H1 (cell line): ENCODE results near the gene HNRNPK. TPM values are rescaled to one million over a fixed set of nuclear protein-coding genes. Genes with fewer than 3 reads are reported as not detected.

Experiments
- CTCF ChIA-PET: fragments of 300-600 bp; sonication (Branson Sonifier 250); formaldehyde crosslinking; loops from one replicate; lab custom pipeline; 2021; ENCODE audit not compliant: partially characterized antibody; lab: Charles Lee
- POLR2A ChIA-PET: fragments of 300-600 bp; sonication (Branson Sonifier 250); formaldehyde crosslinking; loops from one replicate; lab custom pipeline; 2021; ENCODE audit warnings: inconsistent platforms; ENCODE audit not compliant: partially characterized antibody; lab: Charles Lee
- DNase-seq, 2 experiments: peaks; one replicate each; pipeline versions ENCODE4 v3.0.0 to v3.0.0-alpha.2; 2010 to 2022; ENCODE audit warnings: low spot score in 2 of 2, low read depth in 1 of 2, mixed read lengths in 1 of 2
- FAIRE-seq: peaks from 2 replicates; lab custom pipeline; 2011; peaks lifted over from hg19 to GRCh38; lab: Jason Lieb, UNC
- H2AFZ ChIP-seq: 2 replicates; pipeline ENCODE4 v1.8.1; 2012; ENCODE audit warnings: low read length, inconsistent platforms
- H2AK5ac ChIP-seq: 2 replicates; pipeline ENCODE4 v1.6.1; 2013; ENCODE audit warnings: low read depth, low read length
- H2BK120ac ChIP-seq: replicated peaks from 2 replicates; pipeline ENCODE3; 2013; ENCODE audit warnings: low read depth, low read length, inconsistent platforms
- H2BK12ac ChIP-seq: 2 replicates; pipeline ENCODE4 v1.6.1; 2013; ENCODE audit warnings: low read depth, low read length
- H2BK15ac ChIP-seq: 2 replicates; pipeline ENCODE4 v1.6.1; 2013; ENCODE audit warnings: low read length
- H2BK20ac ChIP-seq: 2 replicates; pipeline ENCODE4 v1.6.1; 2013; ENCODE audit warnings: low read length
- H2BK5ac ChIP-seq: 2 replicates; pipeline ENCODE4 v1.6.1; 2013; ENCODE audit warnings: low read depth, low read length
- H3K14ac ChIP-seq: 2 replicates; pipeline ENCODE4 v1.6.1; 2013; ENCODE audit warnings: inconsistent platforms; ENCODE audit not compliant: insufficient read length
- H3K18ac ChIP-seq: 2 replicates; pipeline ENCODE4 v1.6.1; 2013; ENCODE audit warnings: low read length; ENCODE audit errors: extremely low read depth
- H3K23ac ChIP-seq: 2 replicates; pipeline ENCODE4 v1.6.1; 2013; ENCODE audit warnings: inconsistent platforms; ENCODE audit not compliant: insufficient read length
- H3K23me2 ChIP-seq: 2 replicates; pipeline ENCODE4 v1.6.1; 2013; ENCODE audit warnings: low read depth, low read length
- H3K27ac ChIP-seq: 2 replicates; pipeline ENCODE4 v1.6.1; 2011; ENCODE audit warnings: low read depth, low read length, inconsistent platforms
- H3K27me3 ChIP-seq, 4 experiments: replicated peaks in 1 of 4; 1 replicate in 1 of 4; 2 replicates in 3 of 4; pipeline versions ENCODE4 v1.6.1 to v1.8.1; 2011 to 2013; ENCODE audit warnings: low read length in 3 of 4, mild to moderate bottlenecking in 3 of 4, inconsistent platforms in 2 of 4, mixed read lengths in 2 of 4, moderate library complexity in 1 of 4; ENCODE audit not compliant: control insufficient read depth in 3 of 4, insufficient read depth in 3 of 4; ENCODE audit errors: extremely low read depth in 1 of 4
- H3K36me3 ChIP-seq, 4 experiments: 2 replicates each; pipeline versions ENCODE4 v1.6.1 to v1.8.1; 2011 to 2013; ENCODE audit warnings: mild to moderate bottlenecking in 4 of 4, low read length in 3 of 4, moderate library complexity in 2 of 4, control low read depth in 1 of 4, inconsistent platforms in 1 of 4; ENCODE audit not compliant: insufficient read depth in 4 of 4, control insufficient read depth in 2 of 4
- H3K4ac ChIP-seq: replicated peaks from 2 replicates; pipeline ENCODE3; 2013; ENCODE audit warnings: low read length, low read depth, mixed read lengths, inconsistent platforms; ENCODE audit not compliant: insufficient read length
- H3K4me1 ChIP-seq, 4 experiments: replicated peaks in 1 of 4; 1 replicate in 1 of 4; 2 replicates in 3 of 4; pipeline versions ENCODE4 v1.6.1 to v1.8.1; 2011 to 2013; ENCODE audit warnings: low read length in 3 of 4, inconsistent platforms in 2 of 4, mixed read lengths in 1 of 4; ENCODE audit not compliant: insufficient read depth in 4 of 4, control insufficient read depth in 3 of 4
- H3K4me2 ChIP-seq, 2 experiments: 2 replicates each; pipeline versions ENCODE4 v1.6.1 to v1.8.1; 2011 to 2013; ENCODE audit warnings: low read depth in 2 of 2, low read length in 2 of 2, control low read depth in 1 of 2, inconsistent platforms in 1 of 2, mild to moderate bottlenecking in 1 of 2; ENCODE audit not compliant: insufficient read depth in 1 of 2
- H3K4me3 ChIP-seq, 4 experiments: fragments of 200-600, 300-600 bp in 1 of 4; sonication (generic), shearing (Covaris generic), sonication (Bioruptor Twin) in 1 of 4; 2 replicates each; pipeline versions ENCODE4 v1.5.1 to v1.8.1; 2011 to 2016; ENCODE audit warnings: low read length in 4 of 4, low read depth in 3 of 4, control low read depth in 2 of 4, inconsistent platforms in 2 of 4, mild to moderate bottlenecking in 2 of 4, mixed read lengths in 1 of 4, moderate library complexity in 1 of 4; ENCODE audit not compliant: insufficient read depth in 2 of 4; ENCODE audit errors: extremely low read depth in 1 of 4
- H3K56ac ChIP-seq: replicated peaks from 2 replicates; pipeline ENCODE3; 2013; ENCODE audit warnings: low read depth, mild to moderate bottlenecking, mixed read lengths, low read length, inconsistent platforms; ENCODE audit not compliant: insufficient read length
- H3K79me1 ChIP-seq: 2 replicates; pipeline ENCODE4 v1.6.1; 2013; ENCODE audit warnings: low read depth, low read length, control low read depth
- H3K79me2 ChIP-seq, 2 experiments: 2 replicates each; pipeline versions ENCODE4 v1.6.1 to v1.8.1; 2012 to 2013; ENCODE audit warnings: low read length in 2 of 2, mild to moderate bottlenecking in 2 of 2, inconsistent platforms in 1 of 2; ENCODE audit not compliant: insufficient read depth in 2 of 2, control insufficient read depth in 1 of 2
- H3K9ac ChIP-seq, 4 experiments: replicated peaks in 1 of 4; 1 replicate in 1 of 4; 2 replicates in 3 of 4; pipeline versions ENCODE4 v1.6.1 to v1.8.1; 2011 to 2013; ENCODE audit warnings: low read depth in 3 of 4, low read length in 3 of 4, control low read depth in 2 of 4, mild to moderate bottlenecking in 2 of 4, moderate library complexity in 2 of 4, inconsistent platforms in 1 of 4; ENCODE audit errors: extremely low read depth in 1 of 4
- H3K9me3 ChIP-seq, 2 experiments: 2 replicates each; pipeline versions ENCODE4 v1.6.1 to v1.8.1; 2012 to 2013; ENCODE audit warnings: mild to moderate bottlenecking in 2 of 2, moderate library complexity in 2 of 2, control low read depth in 1 of 2, inconsistent platforms in 1 of 2, low read depth in 1 of 2, low read length in 1 of 2, mixed read lengths in 1 of 2; ENCODE audit not compliant: insufficient read depth in 2 of 2
- H4K20me1 ChIP-seq, 2 experiments: replicated peaks in 1 of 2; 2 replicates each; pipeline versions ENCODE3 to v1.8.1; 2011 to 2013; ENCODE audit warnings: inconsistent platforms in 2 of 2, low read length in 2 of 2, mild to moderate bottlenecking in 1 of 2; ENCODE audit not compliant: insufficient read depth in 2 of 2, control insufficient read depth in 1 of 2
- H4K5ac ChIP-seq: 2 replicates; pipeline ENCODE4 v1.6.1; 2013; ENCODE audit warnings: low read length, low read depth, mixed read lengths, inconsistent platforms; ENCODE audit not compliant: insufficient read length
- H4K8ac ChIP-seq: 2 replicates; pipeline ENCODE4 v1.8.0; 2013; ENCODE audit warnings: mild to moderate bottlenecking, moderate library complexity, low read length, inconsistent platforms; ENCODE audit not compliant: insufficient read depth; ENCODE audit errors: extremely low read depth
- H4K91ac ChIP-seq: replicated peaks from 2 replicates; pipeline ENCODE3; 2013; ENCODE audit warnings: low read length, mixed read lengths, inconsistent platforms; ENCODE audit not compliant: insufficient read length
- CBX8 ChIP-seq: fragments of 300-800, 300-1000 bp; sonication (generic); IDR thresholded peaks from 2 replicates; pipeline ENCODE4 v1.7.1; 2016; ENCODE audit warnings: low read depth, low read length, borderline replicate concordance
- EP300 ChIP-seq, 2 experiments: IDR thresholded peaks; 1 replicate in 1 of 2; 2 replicates in 1 of 2; pipeline ENCODE4 v1.6.1; 2011 to 2012; ENCODE audit warnings: low read depth in 2 of 2, low read length in 2 of 2, mild to moderate bottlenecking in 2 of 2, borderline replicate concordance in 1 of 2, inconsistent platforms in 1 of 2, moderate library complexity in 1 of 2
- HDAC2 ChIP-seq, 2 experiments: fragments of 300-600 bp in 1 of 2; sonication (generic) in 1 of 2; IDR thresholded peaks; 2 replicates each; pipeline ENCODE4 v1.6.1; 2011 to 2012; ENCODE audit warnings: low read depth in 2 of 2, low read length in 2 of 2, mild to moderate bottlenecking in 2 of 2, moderate library complexity in 2 of 2, borderline replicate concordance in 1 of 2, inconsistent platforms in 1 of 2
- HDAC6 ChIP-seq: IDR thresholded peaks from one replicate; pipeline ENCODE4 v1.7.1; 2012; ENCODE audit warnings: low read depth, mild to moderate bottlenecking, inconsistent platforms, low read length, moderate library complexity
- JUND ChIP-seq: IDR thresholded peaks from 2 replicates; pipeline ENCODE4 v1.6.1; 2011; ENCODE audit warnings: mild to moderate bottlenecking, improper control_type of control experiment, low read length
- KDM1A ChIP-seq: fragments of 200-600, 300-600 bp; sonication (generic); IDR thresholded peaks from 2 replicates; pipeline ENCODE4 v1.7.1; 2016; ENCODE audit warnings: mild to moderate bottlenecking, low read length, borderline replicate concordance
- NRF1 ChIP-seq: IDR thresholded peaks from 2 replicates; pipeline ENCODE4 v1.6.1; 2011; ENCODE audit warnings: mild to moderate bottlenecking, low read depth, low read length, improper control_type of control experiment
- POU5F1 ChIP-seq: IDR thresholded peaks from 2 replicates; pipeline ENCODE4 v1.6.1; 2011; ENCODE audit warnings: low read depth, mild to moderate bottlenecking, low read length, moderate library complexity
- RNF2 ChIP-seq: fragments of 200-900, 300-1000 bp; sonication (generic); IDR thresholded peaks from 2 replicates; pipeline ENCODE4 v1.7.1; 2016; ENCODE audit warnings: borderline replicate concordance, low read depth, mild to moderate bottlenecking, antibody characterized with exemption, low read length; ENCODE audit not compliant: poor library complexity, severe bottlenecking; ENCODE audit errors: missing control alignments
- SP2 ChIP-seq: IDR thresholded peaks from 2 replicates; pipeline ENCODE4 v1.6.1; 2012; ENCODE audit warnings: mild to moderate bottlenecking, low read length, inconsistent platforms
- SP4 ChIP-seq: IDR thresholded peaks from 2 replicates; pipeline ENCODE4 v1.6.1; 2012; ENCODE audit warnings: low read length, inconsistent platforms
- SRF ChIP-seq: IDR thresholded peaks from 2 replicates; pipeline ENCODE4 v1.6.1; 2011; ENCODE audit warnings: mild to moderate bottlenecking, low read depth, low read length, moderate library complexity
- TEAD4 ChIP-seq: IDR thresholded peaks from 2 replicates; pipeline ENCODE4 v1.6.1; 2012; ENCODE audit warnings: low read depth, low read length, inconsistent platforms, mixed read lengths
- YY1 ChIP-seq: IDR thresholded peaks from 2 replicates; pipeline ENCODE4 v1.6.1; 2011; ENCODE audit warnings: low read depth, mild to moderate bottlenecking, low read length
- ZNF274 ChIP-seq: IDR thresholded peaks from 2 replicates; pipeline ENCODE4 v1.7.0; 2012; ENCODE audit warnings: low read length, borderline replicate concordance; ENCODE audit errors: extremely low read depth
- WGBS, 2 experiments: shearing (Covaris generic) in 1 of 2; methylation state at CpG; one replicate each; pipeline versions ENCODE4 v1.1.6 to v1.1.7; 2013 to 2015; ENCODE audit warnings: low lambda C conversion rate in 2 of 2, mixed read lengths in 2 of 2, inconsistent platforms in 1 of 2, low coverage in 1 of 2, missing lambda C conversion rate in 1 of 2; ENCODE audit not compliant: insufficient replicate concordance in 2 of 2, insufficient coverage in 1 of 2, insufficient read length in 1 of 2; ENCODE audit errors: extremely low coverage in 1 of 2, missing lambda C conversion rate in 1 of 2; 5-methylcytosine and 5-hydroxymethylcytosine counted together
- polyA plus RNA-seq, 7 experiments: library from polyadenylated mRNA; depleted of rRNA in 3 of 7; stranded (reverse) in 5 of 7; unstranded in 2 of 7; fragments of >200 nt in 5 of 7; fragments of 200-250 nt in 2 of 7; gene quantifications; 1 replicate in 5 of 7; 2 replicates in 1 of 7; 4 replicates in 1 of 7; pipeline versions ENCODE4 v1.2.1 to v1.2.3, GENCODE V29; 2011 to 2013; ENCODE audit warnings: missing spikeins in 2 of 7, mixed read lengths in 2 of 7
- total RNA-seq: library from RNA; stranded (reverse); fragmentation: NEBNext Ultra II Directional; extraction: Animal tissue kit (Norgen Biotek cat#: 25700); gene quantifications from 2 replicates; pipeline ENCODE4 v1.2.1, GENCODE V29; 2021

Gene HNRNPK
- total and polyA plus RNA-seq, 2 of the 8 experiments (the other 6 are each of a cell fraction or from before 2014, with no cell fraction given), result 414 to 887 TPM

DNA sequence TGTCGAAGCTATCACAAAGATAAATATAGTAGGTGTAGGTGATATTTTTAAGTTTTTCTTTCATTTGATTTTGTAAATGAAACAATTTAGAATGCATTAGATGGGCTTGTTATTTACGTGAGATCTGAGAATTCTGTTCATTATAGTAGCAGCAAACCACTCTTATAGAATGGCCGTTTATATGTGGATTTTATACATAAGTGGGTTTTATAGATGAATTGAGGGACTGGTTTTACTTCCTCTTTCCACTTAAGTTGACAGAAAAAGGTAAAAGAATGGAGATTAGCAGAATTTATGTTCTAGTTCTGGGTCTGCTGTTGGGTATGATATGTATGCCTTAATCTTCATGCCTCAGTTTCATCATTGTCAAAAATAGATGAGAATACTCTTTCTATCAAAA lies 6.2 kb upstream of the HNRNPK start:
- no peak overlapping the region for H4K5ac ChIP-seq
- peaks cover 0 to 20% (median 4%) of the 10 kb centered on the region in 4 experiments; a peak in 3 of 8 replicates for H3K36me3 ChIP-seq
- H3K4me1 ChIP-seq, result peaks cover 0 to 2% (median 0%) of the 10 kb centered on the region in 4 experiments; a peak in 2 of 7 replicates
- ChIA-PET CTCF (no interaction called here), POLR2A (no interaction called here)
- H3K9ac ChIP-seq, result no peak overlapping the region; a peak in 1 of 7 replicates
- H2AK5ac ChIP-seq, result no peak overlapping the region
- no peak overlapping the region for H3K4ac ChIP-seq
- peaks cover 4% of the 10 kb centered on the region for H3K79me1 ChIP-seq
- H3K79me2 ChIP-seq, result peaks cover 3 to 83% of the 10 kb centered on the region in 2 experiments
- H3K27me3 ChIP-seq, result no peaks in the 10 kb centered on the region
- no peak overlapping the region for H4K8ac ChIP-seq
- H2BK12ac ChIP-seq, result no peak overlapping the region
- H2BK20ac ChIP-seq, result no peak overlapping the region
- no peak overlapping the region for H3K23ac ChIP-seq
- H4K91ac ChIP-seq, result no peak overlapping the region
- H3K14ac ChIP-seq, result no peak overlapping the region
- H3K4me3 ChIP-seq, result no peak overlapping the region
- no peaks in the 10 kb centered on the region for H4K20me1 ChIP-seq
- no peaks in the 10 kb centered on the region for H3K9me3 ChIP-seq
- H2BK15ac ChIP-seq, result no peak overlapping the region
- no peak overlapping the region for H2AFZ ChIP-seq
- peaks cover 5% of the 10 kb centered on the region; the same call in 1 of the 2 replicates for H3K23me2 ChIP-seq
- no peak overlapping the region for H2BK5ac ChIP-seq
- no peak overlapping the region for H3K56ac ChIP-seq
- 97% methylated on average over 3 of the region's 3 CpGs; no CpG with 5 or more reads in 1 of the 2 experiments for WGBS, 2 experiments
- no peak for DNase-seq
- no peak overlapping the region for H3K18ac ChIP-seq
- H3K4me2 ChIP-seq, result no peak overlapping the region
- no peak overlapping the region for H3K27ac ChIP-seq
- no peak for FAIRE-seq
- no peak overlapping the region for H2BK120ac ChIP-seq
- TF ChIP-seq NRF1 (no peak), HDAC2 (IDR thresholded peaks at IDR 0.05; ENCODE audit: borderline replicate concordance in 1 of 2, low read depth in 2 of 2, low read length in 2 of 2) (no peak), KDM1A (no peak), HDAC6 (no peak), SRF (no peak), CBX8 (no peak), JUND (no peak), TEAD4 (no peak), RNF2 (no peak), SP2 (no peak), YY1 (no peak), ZNF274 (no peak), SP4 (no peak), EP300 (IDR thresholded peaks at IDR 0.05; ENCODE audit: borderline replicate concordance in 1 of 2, low read depth in 2 of 2, low read length in 2 of 2) (no peak), POU5F1 (no peak)
